HL-60 (cell line): Measurements from ENCODE around the gene ATRNL1.

Experiments used
- CTCF ChIP-seq: IDR thresholded peaks from one replicate; pipeline ENCODE4 v1.5.1; 2011; ENCODE audit warnings: low read length, control low read depth, inconsistent platforms; ENCODE audit not compliant: insufficient read depth
- GABPA ChIP-seq: IDR thresholded peaks from 2 replicates; pipeline ENCODE4 v1.6.1; 2012; ENCODE audit warnings: low read depth
- POLR2AphosphoS5 ChIP-seq: IDR thresholded peaks from 2 replicates; pipeline ENCODE4 v1.6.1; 2012; ENCODE audit warnings: low read depth
- REST ChIP-seq: IDR thresholded peaks from 2 replicates; pipeline ENCODE4 v1.6.1; 2012; ENCODE audit warnings: low read depth; ENCODE audit not compliant: insufficient replicate concordance
- SPI1 ChIP-seq: IDR thresholded peaks from 2 replicates; pipeline ENCODE4 v1.6.1; 2012; ENCODE audit warnings: low read depth, mild to moderate bottlenecking, borderline replicate concordance

GRCh38 chr10:115384665-115385064 is 291.5 kb downstream of the ATRNL1 start:
- TF ChIP-seq POLR2AphosphoS5 (no peak), SPI1 (no peak), REST (no peak), CTCF (no peak), GABPA (no peak)
